HL-60 (cell line): ENCODE measurements around the gene FBXO9.

Experiments
- DNase-seq, 2 experiments: peaks; one replicate each; pipeline ENCODE4 v3.0.0-alpha.2; 2010 to 2020; ENCODE audit warnings: low read depth in 1 of 2, low spot score in 1 of 2
- H3K27ac ChIP-seq: fragments of 250-450 bp; sonication (Bioruptor Pico); replicated peaks from 2 replicates; pipeline ENCODE4 v1.5.1; 2020; ENCODE audit warnings: mild to moderate bottlenecking, moderate library complexity
- H3K27me3 ChIP-seq: fragments of 250-450 bp; sonication (Bioruptor Pico); 2 replicates; pipeline ENCODE4 v1.5.1; 2021; ENCODE audit warnings: mild to moderate bottlenecking, moderate library complexity; ENCODE audit not compliant: insufficient read depth, poor library complexity, severe bottlenecking
- H3K4me3 ChIP-seq: replicated peaks from 2 replicates; pipeline ENCODE4 v1.5.1; 2011; ENCODE audit warnings: mild to moderate bottlenecking, control low read depth, low read length; ENCODE audit not compliant: insufficient read depth
- CTCF ChIP-seq: IDR thresholded peaks from one replicate; pipeline ENCODE4 v1.5.1; 2011; ENCODE audit warnings: low read length, control low read depth, inconsistent platforms; ENCODE audit not compliant: insufficient read depth
- GABPA ChIP-seq: IDR thresholded peaks from 2 replicates; pipeline ENCODE4 v1.6.1; 2012; ENCODE audit warnings: low read depth
- POLR2AphosphoS5 ChIP-seq: IDR thresholded peaks from 2 replicates; pipeline ENCODE4 v1.6.1; 2012; ENCODE audit warnings: low read depth
- REST ChIP-seq: IDR thresholded peaks from 2 replicates; pipeline ENCODE4 v1.6.1; 2012; ENCODE audit warnings: low read depth; ENCODE audit not compliant: insufficient replicate concordance
- SPI1 ChIP-seq: IDR thresholded peaks from 2 replicates; pipeline ENCODE4 v1.6.1; 2012; ENCODE audit warnings: low read depth, mild to moderate bottlenecking, borderline replicate concordance

Gene FBXO9

GRCh38 chr6:53113742-53114141, 48.5 kb downstream of the FBXO9 start:
- no peak overlapping the region for H3K27ac ChIP-seq
- no peak for DNase-seq

GRCh38 chr6:53115113-53115512, 49.9 kb downstream of the FBXO9 start:
- Histone ChIP-seq H3K4me3 (no peak overlapping the region), H3K27me3 (no peaks in the 10 kb centered on the region), H3K27ac (no peak overlapping the region)
- no peak for TF ChIP-seq REST
- TF ChIP-seq POLR2AphosphoS5, result no peak
- no peak for TF ChIP-seq SPI1
- TF ChIP-seq CTCF, result no peak
- TF ChIP-seq GABPA, result no peak
- no peak for DNase-seq

More at GRCh38 chr6:53113742-53114141, 48.5 kb downstream of the FBXO9 start:
- TF ChIP-seq GABPA (no peak), REST (no peak), CTCF (no peak), SPI1 (no peak), POLR2AphosphoS5 (no peak)
- Histone ChIP-seq H3K4me3 (no peak overlapping the region), H3K27me3 (no peaks in the 10 kb centered on the region)

- no peak for DNase-seq
- Histone ChIP-seq H3K27me3 (no peaks in the 10 kb centered on the region), H3K27ac (no peak overlapping the region), H3K4me3 (no peak overlapping the region)
- TF ChIP-seq POLR2AphosphoS5 (no peak), SPI1 (no peak), CTCF (no peak), REST (no peak), GABPA (no peak)
These were observed 50.5 kb downstream of the FBXO9 start for GRCh38 chr6:53115741-53116140.
